ENCODE measurements around the gene ITGA3.
A peak's percentile ranks its signal among the peaks of the same experiment; 100 is the strongest.

The ITGA3 gene

GRCh38 chr17:50052822-50053653 is 2.9 kb upstream of the ITGA3 start:
- Histone ChIP-seq H3K9ac (ENCODE audit: low read length) (no peak overlapping the region), H4K20me1 (ENCODE audit: insufficient read depth, low read length) (no peaks in the 10 kb centered on the region), H3K36me3 (ENCODE audit: insufficient read depth, low read length) (no peaks in the 10 kb centered on the region), H3K4me2 (ENCODE audit: low read length) (no peak overlapping the region), H2AFZ (ENCODE audit: low read length) (no peak overlapping the region), H3K79me2 (ENCODE audit: insufficient read depth, low read length) (no peaks in the 10 kb centered on the region), H3K27me3 (ENCODE audit: insufficient read depth, low read length) (0 out of 2 replicates have a peak, but pooled peaks cover 4% of the 10 kb centered on the region), H3K4me3 (ENCODE audit: low read depth, low read length, poor library complexity, severe bottlenecking) (no peak overlapping the region), H3K9me2 (ENCODE audit: low read depth, low read length) (no peaks in the 10 kb centered on the region), H3K27ac (ENCODE audit: low read depth, low read length, poor library complexity, severe bottlenecking) (no peak overlapping the region), H3F3A (ENCODE audit: insufficient read depth, low read length) (no peaks in the 10 kb centered on the region), H3K9me3 (ENCODE audit: low read length) (no peaks in the 10 kb centered on the region), H3K4me1 (ENCODE audit: insufficient read depth, low read length, severe bottlenecking) (peaks cover 18% of the 10 kb centered on the region)
- no peak for TF ChIP-seq EZH2 (IDR thresholded peaks at IDR 0.05; ENCODE audit: borderline replicate concordance, low read length)
- TF ChIP-seq CTCF (IDR thresholded peaks at IDR 0.05; ENCODE audit: low read length): no peak

GRCh38 chr17:50053654-50053960 is 2.3 kb upstream of the ITGA3 start:
- Histone ChIP-seq H3K27me3 (ENCODE audit: insufficient read depth, low read length) (0 out of 2 replicates have a peak, but pooled peaks cover 4% of the 10 kb centered on the region), H3K36me3 (ENCODE audit: insufficient read depth, low read length) (no peaks in the 10 kb centered on the region), H2AFZ (ENCODE audit: low read length) (no peak overlapping the region), H3K79me2 (ENCODE audit: insufficient read depth, low read length) (no peaks in the 10 kb centered on the region), H3K9me2 (ENCODE audit: low read depth, low read length) (no peaks in the 10 kb centered on the region), H3K4me2 (ENCODE audit: low read length) (no peak overlapping the region), H3K9me3 (ENCODE audit: low read length) (no peaks in the 10 kb centered on the region), H3K4me3 (ENCODE audit: low read depth, low read length, poor library complexity, severe bottlenecking) (no peak overlapping the region), H4K20me1 (ENCODE audit: insufficient read depth, low read length) (no peaks in the 10 kb centered on the region), H3K27ac (ENCODE audit: low read depth, low read length, poor library complexity, severe bottlenecking) (no peak overlapping the region), H3K4me1 (ENCODE audit: insufficient read depth, low read length, severe bottlenecking) (peaks cover 18% of the 10 kb centered on the region), H3K9ac (ENCODE audit: low read length) (no peak overlapping the region), H3F3A (ENCODE audit: insufficient read depth, low read length) (no peaks in the 10 kb centered on the region)
- TF ChIP-seq CTCF (IDR thresholded peaks at IDR 0.05; ENCODE audit: low read length) (no peak), EZH2 (IDR thresholded peaks at IDR 0.05; ENCODE audit: borderline replicate concordance, low read length) (no peak)

- H3K79me2 ChIP-seq (ENCODE audit: insufficient read depth, low read length): no peaks in the 10 kb centered on the region
- peak overlapping the region; percentile 58 for H3K4me3 ChIP-seq (ENCODE audit: low read depth, low read length, poor library complexity, severe bottlenecking)
Measured at GRCh38 chr17:50055055-50055425, 870 bp upstream of the ITGA3 start.

More at GRCh38 chr17:50055055-50055425, 870 bp upstream of the ITGA3 start:
- Histone ChIP-seq H3K4me1 (ENCODE audit: insufficient read depth, low read length, severe bottlenecking) (peaks cover 18% of the 10 kb centered on the region), H3K36me3 (ENCODE audit: insufficient read depth, low read length) (no peaks in the 10 kb centered on the region), H3K9me2 (ENCODE audit: low read depth, low read length) (no peaks in the 10 kb centered on the region), H3K27ac (ENCODE audit: low read depth, low read length, poor library complexity, severe bottlenecking) (no peak overlapping the region), H4K20me1 (ENCODE audit: insufficient read depth, low read length) (no peaks in the 10 kb centered on the region), H2AFZ (ENCODE audit: low read length) (no peak overlapping the region), H3K9me3 (ENCODE audit: low read length) (no peaks in the 10 kb centered on the region), H3K4me2 (ENCODE audit: low read length) (peak overlapping the region; percentile 82), H3F3A (ENCODE audit: insufficient read depth, low read length) (no peaks in the 10 kb centered on the region), H3K27me3 (ENCODE audit: insufficient read depth, low read length) (0 out of 2 replicates have a peak, but pooled peaks cover 4% of the 10 kb centered on the region), H3K9ac (ENCODE audit: low read length) (no peak overlapping the region)
- TF ChIP-seq CTCF (IDR thresholded peaks at IDR 0.05; ENCODE audit: low read length): no peak
- TF ChIP-seq EZH2 (IDR thresholded peaks at IDR 0.05; ENCODE audit: borderline replicate concordance, low read length): no peak
